ENCODE data around the gene CDH12.
"Not testable (repeated sequence)": the region's sequence is repeated elsewhere in the genome, so short reads cannot be mapped to it uniquely, and the experiment has no call there.

The CDH12 gene

DNA sequence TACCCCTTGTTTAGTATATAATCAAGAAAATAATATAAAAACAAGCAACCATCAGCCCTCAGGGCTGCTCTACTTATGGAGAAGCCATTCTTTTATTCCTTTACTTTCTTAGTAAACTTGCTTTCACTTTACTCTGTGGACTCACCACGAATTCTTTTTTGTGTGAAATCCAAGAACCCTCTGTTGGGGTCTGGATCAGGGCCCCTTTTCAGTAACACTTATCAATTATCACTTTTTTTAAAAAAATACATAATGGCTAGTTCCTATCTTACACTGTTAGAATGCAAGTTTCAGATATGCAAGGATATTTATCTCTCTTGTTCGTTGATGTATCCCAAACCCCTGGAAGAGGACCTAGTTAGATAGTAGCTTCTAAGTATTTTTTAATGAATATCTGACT, 687.2 kb downstream of the CDH12 start:
- not testable (repeated sequence) for DNase-seq (ENCODE audit: low read depth in 2 of 3, low spot score in 2 of 3)

DNA sequence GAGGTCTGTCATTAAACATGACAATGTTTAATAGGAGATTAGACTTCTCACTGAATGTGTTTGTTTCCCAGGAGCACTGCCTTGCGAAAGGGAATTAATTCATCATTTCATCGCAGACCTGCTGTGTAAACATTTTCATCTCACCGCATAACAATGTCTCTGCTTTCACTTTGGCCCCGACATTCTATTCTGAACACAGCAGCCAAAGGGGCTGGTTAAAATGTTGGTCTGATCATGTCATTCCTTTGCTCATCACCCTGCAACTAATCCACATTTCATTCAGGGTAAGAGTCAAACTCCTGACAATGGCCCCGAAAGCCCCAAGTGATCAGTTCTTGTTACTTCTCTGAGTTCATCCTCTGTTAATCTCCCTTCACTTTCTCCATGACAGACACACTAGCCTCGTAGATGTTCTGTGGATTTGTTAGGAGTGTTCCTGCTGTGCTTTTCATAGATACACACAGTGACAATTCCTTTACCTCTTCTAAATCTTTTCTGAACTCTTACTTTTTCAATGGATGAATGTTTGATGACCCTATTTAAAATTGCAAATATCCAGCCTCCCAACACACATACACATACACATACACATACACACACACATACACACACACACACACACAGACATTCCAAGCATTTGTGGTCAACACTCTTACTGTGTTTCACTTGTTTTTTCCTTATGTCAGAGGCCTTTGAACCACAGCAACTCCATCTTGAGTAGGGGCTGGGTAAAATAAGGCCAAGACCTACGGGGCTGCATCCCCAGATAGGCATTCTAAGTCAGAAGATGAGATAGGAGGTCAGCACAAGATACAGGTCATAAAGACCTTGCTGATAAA, 688.0 kb downstream of the CDH12 start:
- not testable (repeated sequence) for DNase-seq (ENCODE audit: low read depth in 2 of 3, low spot score in 2 of 3)

DNA sequence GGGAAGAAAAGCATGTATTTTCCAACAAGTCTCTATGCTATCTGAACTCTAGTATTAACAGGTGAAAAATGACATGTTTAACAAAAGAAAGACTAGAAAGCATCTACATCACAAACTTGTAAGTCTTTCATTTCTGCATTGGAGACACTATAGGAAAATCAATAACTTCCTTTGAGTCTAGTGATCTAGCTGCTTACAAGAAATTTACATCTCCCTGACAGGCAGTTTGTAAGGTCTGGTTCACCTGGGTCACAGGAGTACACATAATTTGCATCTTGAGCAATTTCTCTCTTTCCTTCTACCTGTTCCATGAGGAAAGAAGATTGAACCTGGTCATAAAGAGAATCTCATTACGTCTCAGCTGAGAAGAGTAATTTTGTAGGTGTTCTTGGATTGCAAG, 696.2 kb downstream of the CDH12 start:
- DNase-seq (ENCODE audit: low read depth in 2 of 3, low spot score in 2 of 3) = not testable (repeated sequence)

DNA sequence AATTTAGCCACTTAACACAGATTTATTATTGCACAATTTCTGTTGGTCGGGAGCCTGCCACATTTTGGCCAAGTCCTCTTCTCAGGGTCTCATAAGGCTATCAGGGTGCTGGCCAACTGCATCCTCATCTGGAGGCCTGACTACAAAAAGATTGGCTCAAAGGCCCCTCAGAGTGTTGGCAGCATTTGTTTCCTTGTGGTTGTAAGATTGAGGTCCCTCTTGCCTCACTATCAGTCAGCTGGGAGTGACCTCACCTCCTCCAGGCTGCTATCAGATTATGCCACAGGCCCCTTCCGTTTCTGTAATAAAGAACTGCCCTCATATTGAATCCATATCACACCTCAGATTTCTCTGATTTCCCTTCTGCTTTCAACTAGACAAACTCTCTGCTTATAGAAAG, 698.4 kb downstream of the CDH12 start:
- DNase-seq (ENCODE audit: low read depth in 2 of 3, low spot score in 2 of 3) = not testable (repeated sequence)

- not testable (repeated sequence) for DNase-seq (ENCODE audit: low read depth in 2 of 3, low spot score in 2 of 3)
Measured at GRCh38 chr5:22151801-22152200, 701.3 kb downstream of the CDH12 start.

DNA sequence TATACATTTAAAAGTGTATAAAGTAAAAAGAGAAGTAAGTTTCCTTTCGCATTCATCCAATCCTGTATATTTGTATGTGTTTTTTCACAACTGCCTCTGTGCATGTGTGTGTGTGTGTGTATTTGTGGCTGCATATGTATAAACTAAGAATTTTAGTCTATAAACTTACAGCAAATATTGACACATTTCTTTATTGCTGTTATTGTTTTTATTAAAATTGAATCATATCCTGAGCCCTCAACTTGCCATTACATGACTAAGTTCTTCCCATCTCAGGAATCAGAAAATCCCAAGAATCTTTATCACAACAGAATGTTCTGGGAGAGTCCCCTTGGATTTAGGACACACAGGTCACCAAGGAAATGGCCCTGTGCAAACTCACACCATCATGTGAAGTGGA, 712.7 kb downstream of the CDH12 start:
- not testable (repeated sequence) for DNase-seq (ENCODE audit: low read depth in 2 of 3, low spot score in 2 of 3)

- not testable (repeated sequence) for DNase-seq (ENCODE audit: low read depth in 2 of 3, low spot score in 2 of 3)
Measured at GRCh38 chr5:22139662-22140300, 713.4 kb downstream of the CDH12 start.

DNA sequence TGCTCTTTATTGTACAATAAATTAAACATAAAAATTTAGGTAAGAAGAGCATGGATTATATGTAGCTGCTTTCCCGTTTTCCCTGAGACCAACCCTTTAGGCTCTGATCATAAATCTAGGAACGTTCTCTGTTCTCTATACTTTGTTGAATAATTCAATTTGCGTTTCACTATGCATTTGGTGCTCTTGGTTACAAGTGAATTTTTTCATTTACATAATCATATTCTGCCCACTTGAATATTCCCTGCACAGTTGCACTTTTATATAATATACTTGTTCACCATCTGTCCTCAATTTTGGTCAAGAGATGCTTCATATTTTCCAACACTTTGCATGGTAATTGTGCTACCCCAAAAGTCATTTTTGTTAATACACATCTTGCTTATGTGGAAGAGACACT, 741.8 kb downstream of the CDH12 start:
- DNase-seq (ENCODE audit: low read depth in 2 of 3, low spot score in 2 of 3) = no peak

DNA sequence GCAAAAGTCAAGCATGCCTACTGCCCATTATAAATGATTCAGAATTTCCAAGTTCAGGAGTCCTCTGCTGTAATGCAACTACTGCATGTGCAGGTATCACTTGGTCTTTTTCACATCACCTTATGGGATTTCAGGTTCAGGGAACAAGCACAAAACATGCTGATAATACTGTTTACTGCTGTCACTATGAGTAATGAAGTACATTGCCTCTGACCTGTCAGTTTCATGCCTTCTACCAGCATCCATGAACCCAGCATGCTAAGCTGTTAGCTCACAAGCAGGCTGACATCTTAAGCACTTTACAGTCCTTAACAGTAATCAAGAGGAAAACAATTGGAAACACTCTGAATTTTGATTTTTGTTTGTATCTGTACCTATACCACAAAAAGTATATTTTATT, 743.8 kb downstream of the CDH12 start:
- DNase-seq (ENCODE audit: low read depth in 2 of 3, low spot score in 2 of 3) = no peak

- DNase-seq (ENCODE audit: low read depth in 2 of 3, low spot score in 2 of 3) = no peak
Measured at GRCh38 chr5:22108545-22108944, 744.6 kb downstream of the CDH12 start.

GRCh38 chr5:22102823-22103359, 750.3 kb downstream of the CDH12 start:
- DNase-seq (ENCODE audit: low read depth in 2 of 3, low spot score in 2 of 3) = no peak

DNA sequence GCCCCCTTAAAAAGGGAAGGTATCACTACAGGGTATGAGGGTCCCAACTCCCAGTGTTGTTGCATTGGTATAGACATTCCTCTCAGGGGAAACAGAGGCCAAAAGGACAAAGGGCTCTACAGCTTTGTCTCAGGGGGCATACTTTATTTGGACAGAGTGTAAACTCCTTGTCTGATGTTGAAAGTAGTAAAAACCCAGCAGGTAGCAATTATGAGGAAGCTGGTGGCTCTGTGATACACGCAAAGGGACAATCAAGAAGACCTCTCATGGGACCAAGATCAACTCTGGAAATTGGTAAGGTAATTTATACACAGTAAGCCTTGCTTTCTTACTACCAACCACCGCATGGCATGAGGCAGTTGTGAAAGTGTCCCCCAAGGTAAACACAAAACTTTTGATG, 764.6 kb downstream of the CDH12 start:
- DNase-seq (ENCODE audit: low read depth in 2 of 3, low spot score in 2 of 3) = no peak

DNA sequence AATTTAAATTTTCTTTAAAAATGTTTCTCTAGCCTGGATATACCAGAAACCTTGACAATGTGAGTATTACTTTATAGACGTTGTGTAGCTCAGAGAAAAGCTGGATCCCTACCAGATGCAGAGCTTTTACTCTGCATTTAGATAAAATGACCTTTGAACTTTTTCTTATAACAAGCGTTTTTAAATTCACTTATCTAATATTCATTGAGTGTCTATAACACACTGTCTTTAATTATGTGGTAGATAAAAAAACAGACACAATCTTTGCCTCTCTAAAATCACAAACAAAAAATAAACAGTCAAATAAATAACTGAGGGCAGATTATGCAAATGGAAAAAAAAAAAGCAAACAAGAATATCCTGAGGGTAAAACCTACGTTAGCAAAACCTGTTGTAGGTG, 773.6 kb downstream of the CDH12 start:
- DNase-seq (ENCODE audit: low read depth in 2 of 3, low spot score in 2 of 3) = no peak

DNA sequence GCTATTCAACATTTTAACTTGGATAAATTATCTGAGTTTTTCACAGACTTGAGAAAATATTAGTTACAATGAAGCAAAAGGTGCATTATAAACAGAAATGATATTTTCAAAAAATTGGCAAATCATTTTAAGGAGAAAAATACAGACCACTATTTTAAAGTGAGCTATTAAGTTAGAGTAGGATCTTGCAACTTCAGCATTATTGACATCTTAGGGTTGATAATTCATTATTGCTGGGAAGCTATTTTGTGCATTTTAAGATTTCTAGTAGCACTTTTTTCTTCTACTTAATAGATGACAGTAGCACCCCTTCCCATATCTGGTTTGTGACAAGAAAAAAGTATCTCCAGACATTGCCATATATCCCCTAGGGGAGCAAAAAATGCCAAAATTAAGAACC, 774.1 kb downstream of the CDH12 start:
- DNase-seq (ENCODE audit: low read depth in 2 of 3, low spot score in 2 of 3) = no peak

- DNase-seq (ENCODE audit: low read depth in 2 of 3, low spot score in 2 of 3) = no peak
Measured at GRCh38 chr5:22076586-22076985, 776.6 kb downstream of the CDH12 start.

DNA sequence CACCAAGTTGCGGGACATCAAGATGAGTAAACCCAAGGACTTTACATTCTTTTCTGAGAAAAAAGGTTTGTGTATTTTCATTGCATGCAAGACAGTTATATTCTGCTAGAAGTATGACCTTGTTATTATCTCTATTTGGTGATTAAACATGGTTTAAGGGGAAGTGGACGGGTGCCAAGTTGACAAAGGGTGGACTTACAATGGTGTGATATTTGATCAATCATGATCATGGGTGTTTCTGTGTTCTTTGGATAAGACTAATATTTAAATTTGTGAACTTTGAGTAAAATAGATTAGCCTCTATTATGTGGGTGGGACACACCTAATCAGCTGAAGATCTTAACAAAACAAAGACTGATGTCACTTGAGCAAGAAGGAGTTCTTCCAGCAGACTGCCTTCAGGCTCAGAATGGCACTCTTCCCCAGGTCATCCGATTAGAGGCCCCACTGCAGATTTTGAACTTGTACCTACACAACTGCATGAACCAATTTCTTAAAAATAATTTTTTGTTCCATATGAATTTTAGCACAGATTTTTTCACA, 782.9 kb downstream of the CDH12 start:
- no peak for DNase-seq (ENCODE audit: low read depth in 2 of 3, low spot score in 2 of 3)

DNA sequence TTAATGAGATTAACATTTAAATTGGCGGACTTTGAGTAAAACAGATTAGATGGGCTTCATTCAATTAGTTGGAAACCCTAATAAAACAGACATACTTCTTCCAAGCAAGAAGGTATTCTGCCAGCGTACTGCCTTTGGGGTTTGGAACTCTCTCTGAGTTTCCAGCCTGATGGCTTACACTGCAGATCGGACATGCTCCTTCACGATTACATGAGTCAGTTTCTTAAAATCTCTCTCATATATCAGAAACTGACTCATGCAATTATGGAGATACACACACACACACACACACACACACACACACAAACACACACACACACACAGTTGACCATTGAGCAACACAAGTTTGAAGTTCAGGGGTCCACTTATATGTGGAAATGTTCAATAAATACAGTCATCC, 789.4 kb downstream of the CDH12 start:
- DNase-seq (ENCODE audit: low read depth in 2 of 3, low spot score in 2 of 3) = no peak

GRCh38 chr5:22058620-22059019, 794.5 kb downstream of the CDH12 start:
- DNase-seq (ENCODE audit: low read depth in 2 of 3, low spot score in 2 of 3) = no peak

DNA sequence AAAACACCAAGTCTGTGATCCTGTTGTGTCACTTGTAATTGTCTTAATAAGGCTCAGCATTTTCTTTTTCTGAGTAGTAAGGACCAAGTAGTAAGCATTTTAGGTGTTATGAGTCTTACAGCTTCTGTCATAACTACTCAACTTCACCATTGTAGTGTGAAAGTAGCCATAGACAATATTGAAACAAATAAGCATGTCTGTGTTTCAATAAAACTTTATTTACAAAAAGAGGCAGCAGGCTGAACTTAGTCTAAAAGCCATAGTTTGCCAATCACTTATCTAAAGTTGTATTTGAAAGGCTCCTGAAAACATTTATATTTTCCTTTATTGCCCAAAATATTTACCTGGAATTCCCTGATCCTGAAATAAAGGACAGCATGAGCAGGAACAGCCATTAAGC, 796.1 kb downstream of the CDH12 start:
- DNase-seq (ENCODE audit: low read depth in 2 of 3, low spot score in 2 of 3) = no peak

GRCh38 chr5:22056601-22057000, 796.5 kb downstream of the CDH12 start:
- DNase-seq (ENCODE audit: low read depth in 2 of 3, low spot score in 2 of 3) = no peak

DNA sequence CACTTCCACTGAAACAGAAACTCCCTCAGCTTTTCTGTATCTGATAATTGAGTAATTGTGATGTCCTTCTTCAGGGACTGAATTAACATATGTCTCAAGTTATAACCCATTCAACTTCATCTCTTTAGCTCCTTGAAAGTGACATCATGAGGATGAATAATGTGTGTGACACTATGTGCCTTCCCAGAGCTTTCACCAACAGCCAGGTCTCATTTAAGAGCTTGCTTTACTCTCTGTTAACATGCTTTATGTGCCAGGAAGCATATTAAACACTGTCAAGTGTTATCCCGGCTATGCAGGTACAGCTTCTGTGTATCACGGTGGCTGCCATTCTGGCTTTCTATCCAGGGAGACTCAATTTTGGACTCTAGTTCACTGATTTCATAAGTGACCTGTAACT, 799.9 kb downstream of the CDH12 start:
- no peak for DNase-seq (ENCODE audit: low read depth in 2 of 3, low spot score in 2 of 3)

GRCh38 chr5:22051881-22052280, 801.3 kb downstream of the CDH12 start:
- no peak for DNase-seq (ENCODE audit: low read depth in 2 of 3, low spot score in 2 of 3)
